GM19455 (cell line): ENCODE measurements around the gene MEIKIN.

Experiments used
- ATAC-seq: cut with Tn5 transposase; IDR thresholded peaks from one replicate; pipeline ENCODE4 v1.9.1; 2021; ENCODE audit not compliant: unreplicated experiment

Gene MEIKIN

GRCh38 chr5:131774652-131775367, 170.7 kb downstream of the MEIKIN start:
- ATAC-seq = no peak

DNA sequence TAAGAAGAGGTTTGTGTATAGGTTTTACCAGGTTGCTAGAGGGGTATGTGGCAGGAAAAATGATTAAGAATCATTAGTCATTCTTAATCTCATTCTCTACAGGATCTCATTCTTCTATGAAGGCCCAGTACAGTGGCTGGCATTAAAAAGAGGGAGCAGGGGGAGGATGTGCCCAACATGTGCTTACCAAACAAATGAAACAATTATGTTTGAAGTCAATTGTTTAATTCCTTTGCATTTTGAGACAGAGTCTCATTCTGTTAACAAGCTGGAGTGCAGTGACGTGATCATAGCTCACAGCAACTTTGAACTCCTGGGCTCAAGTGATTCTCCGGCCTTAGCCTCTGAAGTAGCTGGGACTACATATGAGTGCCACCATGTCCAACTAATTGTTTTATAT, 171.7 kb downstream of the MEIKIN start:
- ATAC-seq = no peak

GRCh38 chr5:131771692-131772091, 173.8 kb downstream of the MEIKIN start:
- no peak for ATAC-seq

DNA sequence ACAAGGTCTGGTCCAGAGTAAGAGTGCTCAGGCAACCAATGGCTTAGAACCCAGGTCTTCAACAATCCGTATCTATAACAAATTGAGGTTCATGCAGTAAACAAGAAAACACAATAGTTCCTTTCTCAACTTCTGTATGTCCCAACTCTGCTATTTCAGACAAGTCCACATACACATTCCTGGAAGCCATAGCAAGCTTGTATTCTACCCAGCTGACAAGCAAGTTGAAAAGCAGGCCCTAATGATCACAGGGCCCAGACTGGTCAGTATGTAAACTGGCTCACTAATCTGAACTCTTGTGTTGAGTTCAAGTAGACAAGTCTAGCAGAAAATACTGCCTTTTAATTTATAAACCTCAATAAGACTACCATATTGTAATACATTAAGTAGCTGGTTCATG, 175.5 kb downstream of the MEIKIN start:
- ATAC-seq = no peak

DNA sequence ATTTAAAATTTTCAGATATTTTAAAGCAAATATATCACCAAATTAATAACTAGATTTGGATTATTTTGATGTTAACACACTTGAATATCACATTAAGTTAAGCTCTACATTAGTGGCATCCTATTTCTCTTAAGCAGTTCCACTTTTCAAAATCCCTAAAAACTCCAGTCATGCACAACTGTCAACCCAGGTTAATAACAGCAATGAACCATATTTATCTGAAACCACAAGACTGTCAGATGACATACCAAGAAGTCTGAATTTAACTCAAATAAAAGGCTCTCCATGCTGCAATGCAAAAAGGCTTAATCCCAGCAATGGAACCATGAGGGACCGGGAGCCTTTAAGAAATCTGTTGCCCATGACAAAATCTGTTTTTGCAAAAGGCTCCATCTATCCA, 176.1 kb downstream of the MEIKIN start:
- no peak for ATAC-seq

DNA sequence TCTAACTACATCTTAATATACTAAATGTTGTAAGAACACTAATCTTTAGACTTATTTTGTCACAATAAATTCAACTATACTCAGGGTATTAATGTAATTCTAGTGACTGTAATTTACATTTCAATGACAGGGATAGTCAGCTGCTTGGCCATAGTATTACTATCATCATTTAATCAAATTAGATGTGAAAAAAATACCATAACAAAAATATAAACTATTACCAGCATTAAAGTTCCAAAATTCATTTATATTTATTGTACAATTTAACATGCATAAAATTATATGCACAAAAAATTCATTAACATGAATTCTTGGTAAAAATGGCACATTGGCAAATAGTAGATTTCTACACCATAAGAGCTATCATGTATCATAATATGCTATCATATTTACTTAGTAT, 177.6 kb downstream of the MEIKIN start:
- ATAC-seq = no peak

GRCh38 chr5:131766689-131767088, 178.8 kb downstream of the MEIKIN start:
- no peak for ATAC-seq

- ATAC-seq = no peak
Measured at GRCh38 chr5:131765261-131765660, 180.2 kb downstream of the MEIKIN start.

- ATAC-seq = no peak
Measured at GRCh38 chr5:131763968-131764367, 181.5 kb downstream of the MEIKIN start.

GRCh38 chr5:131760793-131761192, 184.7 kb downstream of the MEIKIN start:
- no peak for ATAC-seq

DNA sequence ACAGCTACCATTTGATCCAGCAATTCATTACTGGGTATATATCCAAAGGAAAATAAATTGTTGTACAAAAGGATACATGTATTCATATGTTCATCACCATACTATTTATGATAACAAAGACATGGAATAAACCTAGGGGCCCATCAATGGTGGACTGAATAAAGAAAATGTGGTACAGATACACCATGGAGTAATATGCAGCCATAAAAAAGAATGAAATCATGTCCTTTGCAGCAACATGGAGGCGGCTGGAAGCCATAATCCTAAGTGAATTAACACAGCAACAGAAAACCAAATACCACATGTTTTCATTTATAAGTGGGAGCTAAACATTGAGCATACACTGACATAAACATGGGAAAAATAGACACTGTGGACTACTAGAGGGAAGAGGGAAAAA, 185.8 kb downstream of the MEIKIN start:
- no peak for ATAC-seq

- no peak for ATAC-seq
Measured at GRCh38 chr5:131758520-131758900, 187.0 kb downstream of the MEIKIN start.

DNA sequence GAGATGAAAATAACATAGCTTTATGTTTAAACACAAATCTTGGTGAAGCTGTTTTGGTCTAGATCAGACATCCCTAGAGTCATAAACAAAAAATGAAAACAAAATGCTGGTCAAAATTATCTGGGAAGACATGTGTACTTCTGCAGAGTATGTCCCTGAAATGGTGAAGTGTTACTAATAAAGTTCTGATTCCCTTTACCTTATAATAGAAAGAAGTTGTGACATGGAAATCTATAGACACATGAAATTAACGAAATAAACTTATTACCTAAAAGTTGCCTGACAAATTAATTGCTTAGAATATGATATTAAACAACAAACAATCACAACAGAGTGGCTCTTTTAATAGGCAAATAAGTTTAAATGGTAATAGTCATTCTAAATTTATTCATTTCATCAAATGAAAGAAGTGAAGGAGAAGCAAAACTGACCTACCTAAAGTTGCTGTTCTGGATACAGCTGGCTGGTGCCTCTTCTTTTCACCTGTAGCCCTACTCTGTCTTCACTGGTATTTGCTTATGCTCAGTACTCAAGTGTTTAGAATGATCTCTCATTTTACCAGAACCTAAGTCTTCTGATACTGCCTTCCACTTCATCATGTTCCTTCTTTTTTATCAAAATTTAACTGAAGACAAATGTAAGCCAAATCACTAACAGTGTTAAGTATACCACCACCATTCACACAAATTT, 187.5 kb downstream of the MEIKIN start:
- no peak for ATAC-seq
